Panc1 (cell line): ENCODE data around the gene SESTD1. TPM values are rescaled to one million over a fixed set of nuclear protein-coding genes. Genes with fewer than 3 reads are reported as not detected.

Source experiments
- ATAC-seq: fragments of 200-7000 bp; cut with Tn5 transposase; 2 replicates; pipeline ENCODE4 v1.9.1; 2020; ENCODE audit warnings: mild to moderate bottlenecking, moderate library complexity
- BruUV-seq: library from RNA; stranded (reverse); fragments of 400-500 nt; replicated peaks from 2 replicates; lab custom pipeline; 2021; lab: Mats Ljungman, UMichigan
- CTCF ChIA-PET: fragments of 300-600 bp; sonication (Branson Sonifier 250); formaldehyde crosslinking; loops from one replicate; lab custom pipeline; 2022; ENCODE audit warnings: antibody characterized with exemption; lab: Charles Lee
- POLR2A ChIA-PET: fragments of 300-600 bp; sonication (Branson Sonifier 250); formaldehyde crosslinking; loops from one replicate; lab custom pipeline; 2022; ENCODE audit warnings: antibody characterized with exemption; lab: Charles Lee
- DNase-seq: peaks from one replicate; pipeline ENCODE4 v3.0.0-alpha.2; 2010; ENCODE audit warnings: low read depth, low spot score
- H3K27ac ChIP-seq: 2 replicates; pipeline ENCODE4 v1.5.1; 2011; ENCODE audit warnings: mild to moderate bottlenecking, low read length, inconsistent platforms
- H3K27me3 ChIP-seq: fragments of 200-500 bp; sonication (Bioruptor generic); 2 replicates; pipeline ENCODE4 v1.6.0; 2014; ENCODE audit warnings: low read length, inconsistent platforms; ENCODE audit not compliant: control insufficient read depth, insufficient read depth
- H3K36me3 ChIP-seq: fragments of 200-500 bp; sonication (Bioruptor generic); 2 replicates; pipeline ENCODE4 v1.5.1; 2014; ENCODE audit warnings: inconsistent platforms, mild to moderate bottlenecking, low read length, moderate library complexity; ENCODE audit not compliant: control insufficient read depth, insufficient read depth
- H3K4me1 ChIP-seq: 2 replicates; pipeline ENCODE4 v1.5.1; 2011; ENCODE audit warnings: inconsistent platforms, mild to moderate bottlenecking, low read length, moderate library complexity; ENCODE audit not compliant: control insufficient read depth, insufficient read depth
- H3K4me3 ChIP-seq, 2 experiments: 2 replicates each; pipeline ENCODE4 v1.5.1; 2011 to 2012; ENCODE audit warnings: low read depth in 2 of 2, low read length in 2 of 2, mild to moderate bottlenecking in 2 of 2, inconsistent platforms in 1 of 2, moderate library complexity in 1 of 2
- H3K9me3 ChIP-seq: fragments of 200-500 bp; sonication (Bioruptor generic); 2 replicates; pipeline ENCODE4 v1.5.1; 2014; ENCODE audit warnings: low read depth, mild to moderate bottlenecking, inconsistent platforms, low read length, moderate library complexity; ENCODE audit not compliant: control insufficient read depth, insufficient read depth
- CTCF ChIP-seq: fragments of 450-650 bp; IDR thresholded peaks from 2 replicates; pipeline ENCODE4 v1.5.1; 2017; ENCODE audit warnings: mild to moderate bottlenecking
- POLR2AphosphoS5 ChIP-seq: IDR thresholded peaks from 2 replicates; pipeline ENCODE4 v1.6.1; 2012; ENCODE audit warnings: mild to moderate bottlenecking, low read depth, low read length, moderate library complexity
- REST ChIP-seq, 2 experiments: IDR thresholded peaks; 2 replicates each; pipeline ENCODE4 v1.6.1; 2011 to 2012; ENCODE audit warnings: low read depth in 2 of 2, control low read depth in 1 of 2, low read length in 1 of 2, mild to moderate bottlenecking in 1 of 2, moderate library complexity in 1 of 2; ENCODE audit not compliant: insufficient read depth in 1 of 2
- SIN3A ChIP-seq: IDR thresholded peaks from 2 replicates; pipeline ENCODE4 v1.6.1; 2012; ENCODE audit warnings: low read depth, mild to moderate bottlenecking, low read length, moderate library complexity, borderline replicate concordance; ENCODE audit not compliant: insufficient read depth
- TCF7L2 ChIP-seq: IDR thresholded peaks from 2 replicates; pipeline ENCODE4 v1.6.1; 2011; ENCODE audit warnings: mild to moderate bottlenecking, low read depth, low read length, inconsistent platforms
- in situ Hi-C: cut with HindIII; loops from 2 replicates; pipeline ENCODE4 v1.10.0; 2016; ENCODE audit warnings: low sequenced_read_pairs, low pct_unique_long_range_greater_than_20kb
- intact Hi-C: fragments of 100-400 bp; cut with micrococcal nuclease; formaldehyde crosslinking; loops from one replicate; pipeline ENCODE4 v1.10.0; 2022; ENCODE audit not compliant: unreplicated experiment
- total RNA-seq: library from RNA; stranded (reverse); gene quantifications from one replicate; pipeline ENCODE4 v1.2.1, GENCODE V29; 2021; ENCODE audit not compliant: unreplicated experiment

SESTD1 gene
- total RNA-seq, 1 experiment from 2014 or later = 31.3 TPM

- Histone ChIP-seq H3K4me1 (peaks cover 6% of the 10 kb centered on the region; the same call in 1 of the 2 replicates), H3K36me3 (no peaks in the 10 kb centered on the region; the same call in 1 of the 2 replicates), H3K9me3 (no peaks in the 10 kb centered on the region), H3K27me3 (no peaks in the 10 kb centered on the region), H3K4me3 (peak overlapping the region; percentile 50 to 78), H3K27ac (peak overlapping the region; percentile 73; the same call in 1 of the 2 replicates)
- ChIA-PET POLR2A (no interaction called here), CTCF (no interaction called here)
- no peak for TF ChIP-seq POLR2AphosphoS5
- TF ChIP-seq TCF7L2 = no peak
- TF ChIP-seq SIN3A = no peak
- no peak for TF ChIP-seq CTCF
- no peak for TF ChIP-seq REST (IDR thresholded peaks at IDR 0.05; ENCODE audit: insufficient read depth in 1 of 2, low read depth in 2 of 2, low read length in 1 of 2)
- no TSS peak for BruUV-seq
- DNase-seq = no peak
- no peak for ATAC-seq
- in situ Hi-C loops = no loop called here
- intact Hi-C loops = no loop called here
Observed at GRCh38 chr2:179265082-179265510, 464 bp upstream of the SESTD1 start.

GRCh38 chr2:179263446-179264367, 925 bp downstream of the SESTD1 start:
- Histone ChIP-seq H3K36me3 (no peaks in the 10 kb centered on the region; the same call in 1 of the 2 replicates), H3K9me3 (no peaks in the 10 kb centered on the region), H3K4me1 (peaks cover 6% of the 10 kb centered on the region; the same call in 1 of the 2 replicates), H3K27me3 (no peaks in the 10 kb centered on the region), H3K27ac (peak overlapping the region; percentile 75), H3K4me3 (peak overlapping the region; percentile 78 to 85)
- in situ Hi-C loops = no loop called here
- POLR2A ChIA-PET = no interaction called here
- CTCF ChIA-PET = interaction anchor here (0.5 kb wide), 1 partner anchor 25 kb away, joined by 4 read pairs; no protein-coding TSS in a partner anchor
- intact Hi-C loops = no loop called here
- no peak for TF ChIP-seq SIN3A
- no peak for TF ChIP-seq POLR2AphosphoS5
- TF ChIP-seq TCF7L2 = no peak
- no peak for TF ChIP-seq REST (IDR thresholded peaks at IDR 0.05; ENCODE audit: insufficient read depth in 1 of 2, low read depth in 2 of 2, low read length in 1 of 2)
- no peak for TF ChIP-seq CTCF
- no TSS peak for BruUV-seq
- ATAC-seq (peak; percentile 75), DNase-seq (no peak)
